GM15510 (cell line): ENCODE results near the gene VN1R4.
"Not testable (repeated sequence)": the region's sequence is repeated elsewhere in the genome, so short reads cannot be mapped to it uniquely, and the experiment has no call there.

Experiments
- POLR2A ChIP-seq: IDR thresholded peaks from 3 replicates; pipeline ENCODE4 v1.6.1; 2011; ENCODE audit warnings: borderline replicate concordance; ENCODE audit not compliant: insufficient read length; ENCODE audit errors: extremely low read depth

The VN1R4 gene

GRCh38 chr19:53267623-53268022, at the start of gene VN1R4:
VN1R4 (minus strand) TSS chr19:53267723; CDS start chr19:53267665, 58 bp downstream.
- not testable (repeated sequence) for TF ChIP-seq POLR2A

GRCh38 chr19:53311897-53312296, 44.4 kb upstream of the VN1R4 start:
- no peak for TF ChIP-seq POLR2A

- no peak for TF ChIP-seq POLR2A
These were observed 43.5 kb upstream of the VN1R4 start for GRCh38 chr19:53311044-53311443.

- TF ChIP-seq POLR2A, result no peak
These were observed 40.9 kb upstream of the VN1R4 start for GRCh38 chr19:53308339-53308811.

GRCh38 chr19:53294786-53295441, 27.4 kb upstream of the VN1R4 start:
- no peak for TF ChIP-seq POLR2A

GRCh38 chr19:53290758-53291549, 23.4 kb upstream of the VN1R4 start:
- no peak for TF ChIP-seq POLR2A

- TF ChIP-seq POLR2A, result no peak
These were observed 17.6 kb upstream of the VN1R4 start for GRCh38 chr19:53285087-53285486.

- TF ChIP-seq POLR2A, result no peak
These were observed 8.0 kb upstream of the VN1R4 start for GRCh38 chr19:53275480-53275879.

GRCh38 chr19:53272044-53272443, 4.5 kb upstream of the VN1R4 start:
- TF ChIP-seq POLR2A, result no peak

- TF ChIP-seq POLR2A, result not testable (repeated sequence)
These were observed 9.7 kb downstream of the VN1R4 start, which contains the start of gene VN1R2 for GRCh38 chr19:53257715-53258342. VN1R2 (plus strand) TSS chr19:53258292; CDS start chr19:53258376, 84 bp downstream.

- TF ChIP-seq POLR2A, result no peak
These were observed 12.8 kb downstream of the VN1R4 start, which contains the start of gene ZNF677 for GRCh38 chr19:53254411-53255341. ZNF677 (minus strand) TSS chr19:53254873; CDS start chr19:53251550, 3,323 bp downstream.

- no peak for TF ChIP-seq POLR2A
These were observed 21.0 kb downstream of the VN1R4 start for GRCh38 chr19:53246498-53246897.

- no peak for TF ChIP-seq POLR2A
These were observed 30.3 kb downstream of the VN1R4 start for GRCh38 chr19:53237114-53237777.

GRCh38 chr19:53224606-53225005, 42.9 kb downstream of the VN1R4 start:
- no peak for TF ChIP-seq POLR2A
